ENCODE data around the gene SLC17A1. TPM values are rescaled to one million over a fixed set of nuclear protein-coding genes. Genes with fewer than 3 reads are reported as not detected.

SLC17A1 gene
- total and polyA plus RNA-seq, 2 of the 4 experiments (the other 2 are of a cell fraction): not detected

- CTCF ChIA-PET: no interaction called here
- Histone ChIP-seq H2BK5ac (ENCODE audit: low read depth, low read length, poor library complexity, severe bottlenecking) (no peak overlapping the region), H2BK120ac (ENCODE audit: low read depth, low read length) (no peak overlapping the region), H2BK15ac (ENCODE audit: low read depth, low read length) (no peak overlapping the region), H3K36me3 (ENCODE audit: control insufficient read depth, insufficient read depth, low read length) (no peaks in the 10 kb centered on the region), H3K4me2 (ENCODE audit: low read depth, low read length) (no peak overlapping the region), H3K23ac (ENCODE audit: low read depth, low read length) (no peak overlapping the region), H4K20me1 (ENCODE audit: insufficient read depth, low read length) (no peaks in the 10 kb centered on the region), H3K9ac (ENCODE audit: low read depth, low read length) (no peak overlapping the region), H3K4me3 (ENCODE audit: insufficient read depth, low read depth, low read length) (no peak overlapping the region), H3K27ac (ENCODE audit: insufficient read depth, low read length) (no peak overlapping the region), H4K5ac (ENCODE audit: low read depth, low read length) (no peak overlapping the region), H3K56ac (ENCODE audit: extremely low read depth, insufficient read depth, low read length) (no peak overlapping the region), H3K18ac (ENCODE audit: low read depth, low read length) (no peak overlapping the region), H3K9me3 (ENCODE audit: control insufficient read depth, insufficient read depth, low read length) (no peaks in the 10 kb centered on the region), H3K4me1 (ENCODE audit: control insufficient read depth, insufficient read depth, low read length) (no peaks in the 10 kb centered on the region), H3K14ac (replicated peaks; ENCODE audit: low read depth, low read length) (no peak overlapping the region), H2AK5ac (ENCODE audit: low read depth, low read length) (no peak overlapping the region), H2AFZ (replicated peaks; ENCODE audit: low read length, poor library complexity) (no peak overlapping the region), H3K9me1 (ENCODE audit: insufficient read depth, low read length) (no peaks in the 10 kb centered on the region), H2BK20ac (ENCODE audit: low read depth, low read length) (no peak overlapping the region), H2AK9ac (replicated peaks; ENCODE audit: low read depth, low read length, poor library complexity) (no peak overlapping the region), H4K8ac (ENCODE audit: low read depth in 2 of 2, low read length in 2 of 2) (no peak overlapping the region), H4K91ac (ENCODE audit: insufficient read depth, low read depth, low read length) (no peak overlapping the region), H3K4ac (ENCODE audit: low read depth, low read length) (no peak overlapping the region), H3K79me1 (ENCODE audit: low read depth in 1 of 2, low read length in 2 of 2) (no peaks in the 10 kb centered on the region), H3K27me3 (ENCODE audit: control insufficient read depth, insufficient read depth, low read length) (no peaks in the 10 kb centered on the region)
- POLR2A ChIA-PET (ENCODE audit: unreplicated experiment): no interaction called here
- intact Hi-C loops (cut with micrococcal nuclease) (no loop called here), in situ Hi-C loops (cut with MboI; ENCODE audit: low sequenced_read_pairs) (no loop called here), dilution Hi-C loops (cut with HindIII; ENCODE audit: low sequenced_read_pairs, unreplicated experiment) (no loop called here)
- ATAC-seq (ENCODE audit: low read depth) (no peak), DNase-seq (no peak)
- 0% methylated on average over 1 of the region's 3 CpGs; no CpG with 5 or more reads in 1 of the 2 experiments for WGBS, 2 experiments (ENCODE audit: extremely low coverage in 2 of 2, insufficient read length in 1 of 2)
- BruUV-seq (replicated peaks): no TSS peak
- TF ChIP-seq CHD1 (IDR thresholded peaks at IDR 0.05; ENCODE audit: low read depth, low read length): no peak
- TF ChIP-seq RCOR1 (IDR thresholded peaks at IDR 0.05; ENCODE audit: insufficient replicate concordance, low read length): no peak
- no peak for TF ChIP-seq CEBPB (IDR thresholded peaks at IDR 0.05; ENCODE audit: low read depth, low read length)
- TF ChIP-seq MAFK (IDR thresholded peaks at IDR 0.05; ENCODE audit: low read depth, low read length): no peak
- no peak for TF ChIP-seq ELK1 (IDR thresholded peaks at IDR 0.05; ENCODE audit: borderline replicate concordance, low read depth, low read length)
- TF ChIP-seq USF2 (IDR thresholded peaks at IDR 0.05; ENCODE audit: low read depth, low read length): no peak
- TF ChIP-seq MAZ (IDR thresholded peaks at IDR 0.05; ENCODE audit: borderline replicate concordance, low read depth, low read length): no peak
- no peak for TF ChIP-seq POLR2A (IDR thresholded peaks at IDR 0.05; ENCODE audit: low read depth, low read length)
- no peak for TF ChIP-seq NFE2L2 (IDR thresholded peaks at IDR 0.05; ENCODE audit: low read depth, low read length)
- no peak for TF ChIP-seq BHLHE40 (IDR thresholded peaks at IDR 0.05; ENCODE audit: low read depth, low read length)
- no peak for TF ChIP-seq RAD21 (IDR thresholded peaks at IDR 0.05; ENCODE audit: low read length)
- no peak for TF ChIP-seq MXI1 (IDR thresholded peaks at IDR 0.05; ENCODE audit: borderline replicate concordance, low read depth, low read length)
- no peak for TF ChIP-seq RFX5 (IDR thresholded peaks at IDR 0.05; ENCODE audit: low read depth, low read length)
- no peak for TF ChIP-seq FOS (IDR thresholded peaks at IDR 0.05; ENCODE audit: low read depth, low read length)
- no peak for TF ChIP-seq CTCF (conservative IDR thresholded peaks at IDR 0.05; ENCODE audit: low read depth, low read length)
Measured at GRCh38 chr6:25815194-25815593, 16.7 kb downstream of the SLC17A1 start.
